Kidney capillary endothelial cell (primary cell): ENCODE measurements around the gene DENND1A.

Source experiments
- DNase-seq: peaks from one replicate; pipeline ENCODE4 v3.0.0-alpha.2; 2018; ENCODE audit warnings: low spot score

DENND1A gene

DNA sequence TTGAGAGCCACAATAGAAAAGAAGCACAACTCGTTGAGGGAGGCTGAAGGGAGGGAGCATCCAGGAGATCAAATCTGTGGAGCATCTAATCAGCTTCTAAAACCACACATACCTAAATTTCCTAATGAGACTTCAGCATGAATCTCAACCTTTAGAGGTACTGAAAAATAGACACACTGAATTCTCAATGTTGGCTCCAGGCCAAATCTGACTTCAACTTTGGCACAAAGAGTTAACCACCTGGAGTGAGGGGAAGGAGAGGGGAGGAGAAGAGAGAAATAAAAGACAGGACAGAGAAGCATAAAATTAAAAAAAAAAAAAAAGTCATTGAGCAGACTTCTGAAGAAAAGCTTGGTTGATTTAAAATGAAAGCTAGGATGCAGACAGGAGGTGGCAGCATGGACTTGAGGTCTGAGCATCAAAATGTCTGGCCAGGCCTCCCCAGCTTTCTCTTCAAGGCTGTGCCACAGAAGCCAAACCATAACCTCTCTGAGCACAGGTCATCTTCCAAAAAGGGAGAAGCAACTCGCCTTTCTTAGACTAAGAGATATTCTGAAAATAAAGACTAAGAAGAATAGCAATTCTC lies 205.6 kb downstream of the DENND1A start:
- DNase-seq: no peak

DNA sequence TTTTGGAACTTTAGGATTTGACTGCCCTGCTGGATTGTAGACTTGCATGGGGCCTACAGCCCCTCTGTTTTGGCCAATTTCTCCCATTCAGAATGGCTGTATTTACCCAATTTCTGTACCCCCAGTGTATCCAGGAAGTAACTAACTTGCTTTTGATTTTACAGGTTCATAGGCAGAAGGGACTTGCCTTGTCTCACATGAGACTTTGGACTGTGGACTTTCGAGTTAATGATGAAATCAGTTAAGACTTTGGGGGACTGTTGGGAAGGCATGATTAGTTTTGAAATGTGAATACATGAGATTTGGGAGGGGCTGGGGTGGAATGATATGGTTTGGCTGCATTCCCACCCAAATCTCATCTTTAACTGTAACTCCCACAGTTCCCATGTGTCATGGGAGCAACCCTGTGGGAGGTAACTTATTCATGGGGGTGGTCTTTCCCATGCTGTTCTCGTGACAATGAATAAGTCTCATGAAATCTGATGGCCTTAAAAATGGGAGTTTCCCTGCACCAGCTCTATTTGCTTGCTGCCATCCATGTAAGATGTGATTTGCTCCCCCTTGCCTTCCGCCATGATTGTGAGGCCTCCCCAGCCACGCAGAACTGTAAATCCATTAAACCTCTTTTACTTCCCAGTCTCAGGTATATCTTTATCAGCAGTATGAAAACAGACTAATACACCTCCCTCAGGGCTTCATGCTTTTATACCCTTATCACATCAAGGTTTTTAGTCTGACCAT lies 206.6 kb downstream of the DENND1A start:
- DNase-seq: no peak

DNA sequence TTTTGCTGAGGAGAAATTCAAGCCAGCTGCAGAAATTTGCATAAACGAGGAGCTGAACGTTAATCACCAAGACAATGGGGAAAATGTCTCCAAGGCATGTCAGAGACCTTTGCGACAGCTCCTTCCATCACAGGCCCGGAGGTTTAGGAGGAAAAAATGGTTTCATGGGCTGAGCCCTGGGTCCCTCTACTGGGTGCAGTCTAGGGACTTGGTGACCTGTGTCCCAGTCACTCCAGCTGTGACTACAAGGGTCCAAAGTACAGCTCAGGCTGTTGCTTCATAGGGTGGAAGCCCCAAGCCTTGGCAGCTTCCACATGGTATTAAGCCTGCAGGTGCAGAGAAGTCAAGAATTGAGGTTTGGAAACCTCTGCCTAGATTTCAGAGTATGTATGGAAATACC lies 207.5 kb downstream of the DENND1A start:
- no peak for DNase-seq

GRCh38 chr9:123718188-123718587 lies 211.7 kb downstream of the DENND1A start:
- DNase-seq: no peak

GRCh38 chr9:123717581-123718175 lies 212.2 kb downstream of the DENND1A start:
- no peak for DNase-seq

GRCh38 chr9:123716339-123716945 lies 213.5 kb downstream of the DENND1A start:
- no peak for DNase-seq

- no peak for DNase-seq
Measured at GRCh38 chr9:123715258-123715657, 214.7 kb downstream of the DENND1A start.

DNA sequence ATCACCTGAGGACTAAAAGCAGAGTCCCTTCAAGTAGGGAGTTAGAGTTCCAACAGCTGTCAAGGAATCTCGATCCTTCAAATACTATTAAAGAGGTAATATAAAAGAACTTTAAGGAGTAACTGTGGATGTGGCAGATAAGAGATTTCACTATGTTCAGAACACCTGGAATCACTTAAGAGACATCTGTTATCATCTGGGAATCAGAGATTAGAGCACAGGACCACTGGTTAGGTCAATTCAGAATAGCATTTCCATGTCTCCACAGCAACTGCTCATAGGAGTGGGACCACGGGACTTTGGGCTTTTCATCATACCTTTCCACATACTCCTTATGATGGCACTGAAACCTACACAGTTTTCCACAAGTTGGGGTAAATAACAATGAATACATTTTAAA lies 216.6 kb downstream of the DENND1A start:
- no peak for DNase-seq

- DNase-seq: no peak
Measured at GRCh38 chr9:123712399-123712798, 217.5 kb downstream of the DENND1A start.

DNA sequence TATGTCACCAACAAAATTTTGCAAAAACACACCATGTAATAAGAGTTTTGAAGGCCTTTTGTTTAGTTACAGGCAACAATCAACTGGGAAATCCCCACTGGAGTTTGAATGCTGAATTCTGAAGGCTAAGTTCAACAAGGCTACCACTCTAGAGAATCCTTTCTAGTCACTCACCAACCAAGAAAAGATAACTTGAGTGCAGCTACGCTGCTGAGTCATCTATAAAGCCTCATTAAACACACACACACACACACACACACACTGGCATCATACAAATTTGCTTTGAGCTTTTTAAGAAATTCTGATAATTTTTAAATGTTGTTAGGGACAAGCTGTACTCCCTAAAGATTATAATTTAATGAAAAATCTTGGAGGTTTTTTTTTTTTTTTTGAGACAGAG lies 219.6 kb downstream of the DENND1A start:
- DNase-seq: no peak

GRCh38 chr9:123702483-123702882 lies 227.4 kb downstream of the DENND1A start:
- DNase-seq: no peak

DNA sequence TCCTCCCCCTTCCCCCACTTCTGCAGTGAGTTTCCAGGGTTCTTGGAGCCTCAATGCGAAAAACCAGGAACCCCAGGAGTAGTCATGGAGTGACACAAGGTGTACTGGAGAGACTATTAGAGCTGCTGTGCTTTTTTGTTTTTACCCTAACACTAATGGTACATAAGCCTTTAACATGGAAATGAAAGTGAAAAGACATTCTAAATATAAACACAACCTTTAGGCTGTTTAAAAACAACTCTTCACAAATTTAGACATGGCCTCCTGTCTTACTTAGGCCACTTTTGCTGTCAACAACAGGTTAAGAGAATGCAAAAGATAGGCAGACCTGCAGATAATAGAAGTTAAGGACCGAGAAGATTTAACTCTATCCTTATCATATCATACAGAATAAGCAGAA lies 232.2 kb downstream of the DENND1A start:
- no peak for DNase-seq

- no peak for DNase-seq
Measured at GRCh38 chr9:123696476-123696875, 233.4 kb downstream of the DENND1A start.

DNA sequence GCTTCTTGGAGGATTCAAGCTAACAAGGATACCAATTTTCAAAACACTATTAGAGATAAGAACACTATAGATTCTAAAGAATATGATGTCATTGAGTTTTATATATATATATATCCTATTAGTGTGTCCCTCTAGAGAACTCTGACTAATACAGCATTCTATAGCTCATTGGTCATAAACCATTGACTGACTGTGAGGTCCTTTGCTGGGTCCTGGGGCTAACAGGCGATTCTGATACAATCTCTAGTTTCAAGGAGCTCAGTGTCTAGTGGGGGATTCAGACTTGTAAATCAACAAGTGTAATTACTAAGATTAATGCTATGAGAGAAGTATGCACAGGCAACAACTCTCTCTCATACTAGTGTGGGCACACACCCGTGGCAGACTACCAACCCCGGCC lies 234.5 kb downstream of the DENND1A start:
- DNase-seq: no peak

GRCh38 chr9:123691765-123692303 lies 238.1 kb downstream of the DENND1A start:
- DNase-seq: no peak

DNA sequence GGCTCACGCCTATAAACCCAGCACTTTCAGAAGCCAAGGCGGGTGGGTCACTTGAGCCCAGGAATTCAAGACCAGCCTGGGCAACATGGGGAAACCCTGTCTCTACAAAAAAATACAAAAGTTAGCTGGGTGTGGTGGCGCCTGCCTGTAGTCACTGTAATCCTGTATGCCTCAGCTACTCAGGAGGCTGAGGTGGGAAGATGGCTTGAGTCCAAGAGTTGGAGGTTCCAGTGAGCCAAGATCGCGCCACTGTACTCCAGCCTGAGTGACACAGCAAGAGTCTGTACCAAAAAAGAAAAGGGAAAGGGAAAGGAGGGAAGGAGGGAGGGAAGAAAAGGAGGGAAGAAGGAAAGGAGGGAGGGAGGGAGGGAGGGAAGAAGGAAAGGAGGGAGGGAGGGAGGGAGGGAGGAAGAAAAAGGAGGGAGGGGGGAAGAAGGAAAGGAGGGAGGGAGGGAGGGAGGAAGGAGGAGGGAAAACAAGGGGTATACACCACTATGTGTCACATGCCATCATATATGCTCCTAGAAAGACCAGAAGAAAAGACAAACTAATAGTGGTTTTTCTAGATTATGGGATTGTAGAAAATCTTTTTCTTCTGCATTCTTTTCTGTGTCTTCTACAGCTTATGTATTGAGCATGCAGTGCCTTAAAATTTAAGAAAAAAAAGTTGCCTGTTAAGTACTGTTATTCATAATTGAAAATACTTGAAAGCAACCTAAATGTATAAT lies 240.1 kb downstream of the DENND1A start:
- DNase-seq: no peak

DNA sequence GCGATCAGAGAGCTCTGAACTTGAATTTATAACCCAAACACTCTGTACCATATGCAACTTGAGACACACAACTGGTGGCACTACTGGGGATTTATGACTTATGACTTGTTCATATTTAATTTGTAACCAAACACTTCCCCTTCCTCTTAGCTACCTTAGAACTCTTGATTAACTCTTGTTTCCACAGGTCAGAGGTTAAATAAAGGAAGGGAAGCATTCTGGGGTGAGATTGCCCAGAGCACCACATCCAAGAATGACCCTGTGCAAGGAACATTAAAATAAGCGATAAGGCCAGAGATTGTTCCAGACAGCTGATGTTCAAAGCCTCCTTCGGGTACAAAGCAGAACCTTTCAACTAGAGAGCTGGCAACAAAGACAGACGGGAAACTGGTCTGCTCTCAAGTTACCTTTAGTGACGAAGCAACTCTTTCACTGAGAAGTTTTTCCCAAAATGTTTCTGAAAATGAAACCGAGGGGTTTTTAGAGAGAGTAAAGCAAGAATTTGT lies 242.6 kb downstream of the DENND1A start:
- no peak for DNase-seq

- DNase-seq: no peak
Measured at GRCh38 chr9:123686829-123687192, 243.1 kb downstream of the DENND1A start.

DNA sequence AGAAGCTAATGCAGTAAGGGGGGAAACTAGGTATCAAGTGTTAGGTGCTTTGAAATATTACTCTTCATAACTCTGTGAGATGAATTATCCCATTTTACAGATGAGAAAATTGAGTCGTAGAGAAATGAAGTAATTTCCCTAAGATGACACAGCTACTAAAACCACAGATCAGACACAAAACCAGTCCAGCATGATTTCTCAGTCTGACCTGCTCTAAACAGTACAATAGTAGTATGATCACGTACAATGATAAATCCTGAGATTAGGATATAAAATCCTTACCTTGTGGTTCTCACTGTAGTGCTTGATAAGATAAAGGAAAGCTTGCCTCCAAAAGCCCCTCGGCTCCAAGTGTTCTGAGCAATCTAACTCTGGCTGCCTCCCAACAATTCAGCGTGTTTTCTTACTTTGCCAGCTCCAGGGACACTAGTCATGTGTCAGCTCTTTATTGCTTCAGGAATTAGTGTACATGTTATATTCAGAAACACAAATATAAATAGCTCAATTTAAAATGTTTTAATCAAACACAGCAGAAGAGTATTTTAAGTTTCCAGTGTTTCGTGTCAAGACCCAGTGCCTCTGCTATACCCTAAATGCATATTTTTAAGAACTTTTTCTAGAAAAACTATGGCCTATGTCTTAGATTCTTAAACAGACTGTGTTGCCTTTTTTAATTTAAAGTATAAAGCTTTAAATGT lies 243.6 kb downstream of the DENND1A start:
- no peak for DNase-seq

DNA sequence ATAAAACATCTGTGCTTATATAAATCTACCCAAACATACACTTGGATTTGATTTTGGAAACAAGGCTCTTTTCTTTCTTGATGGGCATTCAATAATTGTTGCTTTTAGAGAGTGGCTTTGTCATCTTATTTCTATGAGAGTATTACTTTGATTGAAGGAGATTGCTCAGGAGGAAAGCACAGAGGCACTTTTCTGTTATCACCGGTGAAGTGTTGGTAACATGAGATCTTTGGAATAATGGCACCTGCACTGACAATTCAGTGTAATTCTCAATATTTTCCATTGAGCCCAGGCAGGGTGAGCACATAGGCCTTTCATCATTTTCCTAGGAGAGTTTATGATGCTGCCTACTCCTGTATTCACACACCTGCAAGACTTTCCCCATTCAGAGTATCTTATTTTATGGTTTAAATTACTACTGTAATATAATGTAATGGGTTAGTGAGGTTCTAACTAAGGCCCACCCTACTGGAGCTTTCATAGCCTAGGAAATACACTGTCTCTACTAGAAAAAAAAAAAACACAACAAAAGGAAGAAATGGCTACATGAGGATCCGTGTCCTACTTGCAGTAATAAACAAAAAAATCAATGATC lies 244.3 kb downstream of the DENND1A start:
- no peak for DNase-seq
